SK-MEL-5 (cell line): Measurements from ENCODE around the gene MMD2. TPM values are rescaled to one million over a fixed set of nuclear protein-coding genes. Genes with fewer than 3 reads are reported as not detected.

ENCODE experiments used
- DNase-seq: peaks from one replicate; pipeline ENCODE4 v3.0.0-alpha.2; 2016; ENCODE audit warnings: low read depth, low spot score
- in situ Hi-C: cut with HindIII; loops from 2 replicates; pipeline ENCODE4 v1.10.0; 2016; ENCODE audit warnings: low sequenced_read_pairs, high pct_unique_total_duplicates, low pct_unique_long_range_greater_than_20kb
- total RNA-seq: library from RNA; depleted of rRNA; stranded (reverse); fragments of >200 nt; shearing (Covaris generic); gene quantifications from 2 replicates; pipeline ENCODE4 v1.2.3, GENCODE V29; 2014

The MMD2 gene
- total RNA-seq, 1 experiment from 2014 or later: not detected

DNA sequence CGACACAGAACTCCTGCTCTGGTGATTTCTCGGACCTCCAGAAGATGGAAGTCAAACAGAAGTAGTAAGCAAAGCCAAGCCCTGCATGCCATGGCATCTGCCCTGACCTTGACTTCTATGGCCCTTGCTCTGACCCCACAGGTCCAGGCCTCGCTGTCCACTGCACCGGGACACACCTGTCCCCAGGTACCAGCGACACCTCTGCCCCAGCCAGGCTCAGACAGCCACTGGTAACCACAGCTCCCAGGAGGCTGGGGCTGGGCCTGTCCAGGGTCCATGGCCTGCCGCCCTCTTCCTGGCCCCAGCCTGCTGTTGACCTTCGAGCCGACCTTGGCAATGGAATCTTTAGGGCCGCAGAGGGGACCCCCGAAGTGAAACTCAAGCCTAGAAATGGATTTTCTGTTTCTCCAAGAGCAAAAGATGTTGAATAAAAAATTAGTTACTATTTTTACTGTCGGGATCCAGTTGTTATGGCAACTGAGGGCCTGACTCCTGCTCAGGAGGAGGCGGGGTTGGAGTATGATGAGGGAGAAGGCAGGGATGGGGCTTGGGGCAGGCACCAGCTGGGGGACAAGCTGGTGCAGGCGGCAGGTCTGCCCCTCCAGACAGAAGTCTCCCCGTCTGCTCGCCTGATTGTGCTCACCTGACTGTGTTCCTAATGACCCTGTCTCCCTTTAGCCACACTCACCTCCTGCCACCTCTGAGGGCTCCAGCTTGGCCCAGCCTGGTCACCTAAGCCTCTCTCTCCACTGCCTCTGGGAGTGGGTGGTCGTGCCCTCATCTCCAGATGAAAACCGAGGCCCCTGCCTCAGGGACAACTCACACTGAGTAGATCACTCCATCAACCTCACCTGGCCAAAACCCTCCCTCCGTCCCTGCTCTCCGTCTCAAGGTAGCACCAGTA, 4.1 kb upstream of the MMD2 start:
- DNase-seq: no peak
- in situ Hi-C loops: no loop called here

DNA sequence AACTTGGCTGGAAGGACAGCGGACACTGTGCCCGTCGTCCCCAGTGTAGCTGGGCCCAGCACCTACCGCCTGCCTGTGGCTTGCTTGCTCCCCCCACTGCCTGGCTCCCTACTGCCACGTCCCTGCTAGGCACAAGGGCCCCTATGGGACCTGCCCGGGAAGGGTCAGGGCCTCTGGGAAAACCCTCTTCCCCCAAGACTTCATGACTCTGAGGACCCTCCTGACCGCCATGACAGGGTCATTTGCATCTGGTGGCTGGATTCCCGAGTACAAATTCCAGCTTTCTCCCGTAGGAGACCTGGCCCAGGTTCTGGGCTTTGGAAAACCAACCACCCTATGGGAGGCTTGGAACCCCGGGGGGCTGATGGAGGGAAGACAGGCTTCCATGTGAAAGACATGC, 1.4 kb upstream of the MMD2 start:
- in situ Hi-C loops: no loop called here
- peak; percentile 48 for DNase-seq

DNA sequence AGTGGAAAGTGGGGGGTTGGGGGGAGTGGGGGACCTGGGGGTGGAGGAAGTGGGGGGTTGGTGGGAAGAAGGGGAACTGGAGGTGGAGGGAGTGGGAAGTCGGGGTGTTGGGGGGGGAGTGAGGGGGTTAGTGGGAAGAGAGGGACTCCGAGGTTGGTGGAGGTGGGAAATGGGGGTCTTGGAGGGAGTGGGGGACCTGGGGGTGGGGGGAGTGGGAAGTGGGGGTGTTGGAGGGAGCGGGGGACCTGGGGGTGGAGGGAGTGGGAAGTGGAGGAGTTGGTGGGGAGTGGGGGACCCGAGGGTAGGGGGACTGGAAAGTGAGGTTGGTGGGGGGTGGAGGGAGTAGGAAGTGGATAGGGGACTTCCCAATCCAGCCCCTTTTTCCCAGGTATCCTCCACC, 906 bp upstream of the MMD2 start:
- in situ Hi-C loops: no loop called here
- no peak for DNase-seq

DNA sequence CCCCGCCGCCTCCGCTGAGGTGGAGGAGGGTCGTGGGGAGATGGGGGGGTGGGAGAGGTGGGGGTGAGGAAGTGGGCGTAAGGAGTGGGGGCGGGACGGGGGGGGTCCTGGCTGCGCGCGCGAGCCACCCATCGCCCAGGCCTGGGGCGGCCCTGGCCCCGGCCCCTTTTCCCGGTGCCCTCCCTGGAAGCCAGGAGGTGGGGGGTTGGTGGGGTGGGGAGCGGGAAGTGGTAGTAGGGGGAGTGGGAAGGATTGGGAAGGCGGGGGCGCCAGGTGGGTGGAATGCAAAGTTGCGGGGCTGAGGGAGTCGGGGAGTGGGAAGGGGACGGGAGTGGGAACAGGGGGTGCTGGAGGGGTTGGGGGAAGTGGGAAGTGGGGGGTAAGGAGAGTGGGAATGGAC, 319 bp upstream of the MMD2 start:
- no peak for DNase-seq
- in situ Hi-C loops: no loop called here

DNA sequence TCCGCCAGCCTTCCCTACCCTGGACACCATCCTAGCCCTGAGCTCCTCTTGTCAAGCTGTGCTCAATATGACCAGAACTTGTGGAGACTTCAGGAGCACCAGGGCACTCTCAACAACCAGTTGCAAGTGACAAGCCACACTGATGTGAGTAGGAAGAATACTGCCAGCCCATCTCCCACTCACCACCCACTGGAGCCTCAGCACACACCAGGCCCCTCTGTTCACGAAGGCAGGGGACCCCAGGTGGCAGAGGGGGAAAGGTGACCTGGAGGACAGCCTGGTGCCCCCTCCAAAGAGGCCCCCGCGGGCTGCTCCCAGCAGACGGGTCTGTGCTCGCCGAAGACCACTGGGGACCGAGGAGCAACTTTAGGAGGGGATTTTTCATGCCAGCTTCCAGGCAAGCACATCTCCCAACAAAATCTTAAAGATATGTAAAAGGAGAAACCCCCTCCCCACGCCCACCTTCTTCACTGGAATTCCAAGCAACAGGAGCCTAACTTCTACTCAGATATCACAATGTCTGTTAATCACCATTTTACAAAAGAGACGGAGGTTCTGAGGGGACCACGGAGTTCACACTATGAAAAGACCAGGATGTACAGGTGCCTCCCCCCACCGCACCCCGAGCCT, 1.0 kb downstream of the MMD2 start:
- DNase-seq: no peak
- in situ Hi-C loops: no loop called here

DNA sequence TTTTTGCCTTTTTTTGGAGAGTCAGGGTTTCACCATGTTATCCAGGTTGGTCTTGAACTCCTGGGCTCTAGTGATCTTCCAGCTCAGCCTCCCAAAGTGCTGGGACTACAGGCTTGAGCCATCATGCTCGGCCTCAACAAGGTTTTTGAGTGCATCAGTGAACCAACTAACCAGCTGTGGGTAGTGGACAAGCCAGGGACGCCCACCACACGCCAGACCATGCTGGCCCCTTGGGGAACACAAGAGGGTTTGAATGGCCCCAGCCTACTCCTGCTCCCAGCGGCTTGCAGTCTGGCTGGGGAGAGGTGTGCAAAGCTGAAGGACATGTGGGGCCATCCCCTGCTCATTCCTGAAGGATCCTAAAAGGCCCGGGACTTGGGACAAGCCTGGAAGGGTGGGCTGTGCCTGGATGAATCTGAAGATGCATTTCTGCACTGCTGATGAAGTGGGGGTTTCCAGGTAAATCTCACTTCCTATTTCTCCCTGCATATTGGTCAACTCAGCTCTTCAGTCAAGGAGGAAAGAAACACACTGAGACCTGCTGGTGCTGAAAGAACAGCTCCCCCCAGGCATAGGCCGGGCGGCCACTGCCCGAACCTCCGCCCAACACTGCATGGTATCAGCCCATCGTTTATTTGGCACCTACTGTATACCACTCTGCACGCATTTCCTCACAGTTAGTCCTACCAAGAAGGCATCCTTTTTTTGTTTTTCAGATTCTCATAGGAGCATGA, 6.9 kb downstream of the MMD2 start:
- DNase-seq: peak; percentile 40
- in situ Hi-C loops: no loop called here

DNA sequence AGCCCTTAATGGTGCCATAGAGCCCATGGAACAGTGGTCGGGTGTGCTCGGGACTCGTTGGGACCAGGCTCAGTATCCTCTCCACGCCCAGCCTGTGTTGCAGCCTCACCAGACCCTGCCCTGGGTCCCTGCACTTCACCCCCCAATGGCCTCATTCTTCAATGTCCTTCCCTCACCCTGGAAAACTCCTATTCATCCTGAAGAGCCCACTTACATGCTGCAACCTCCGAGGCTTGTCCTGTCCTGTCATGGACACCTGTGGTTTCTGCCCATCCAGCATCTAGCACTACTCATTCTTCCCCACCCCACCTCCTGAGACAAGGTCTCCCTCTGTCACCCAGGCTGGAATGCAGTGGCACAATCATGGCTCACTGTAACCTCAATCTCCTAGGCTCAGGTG, 7.7 kb downstream of the MMD2 start:
- in situ Hi-C loops: no loop called here
- no peak for DNase-seq

DNA sequence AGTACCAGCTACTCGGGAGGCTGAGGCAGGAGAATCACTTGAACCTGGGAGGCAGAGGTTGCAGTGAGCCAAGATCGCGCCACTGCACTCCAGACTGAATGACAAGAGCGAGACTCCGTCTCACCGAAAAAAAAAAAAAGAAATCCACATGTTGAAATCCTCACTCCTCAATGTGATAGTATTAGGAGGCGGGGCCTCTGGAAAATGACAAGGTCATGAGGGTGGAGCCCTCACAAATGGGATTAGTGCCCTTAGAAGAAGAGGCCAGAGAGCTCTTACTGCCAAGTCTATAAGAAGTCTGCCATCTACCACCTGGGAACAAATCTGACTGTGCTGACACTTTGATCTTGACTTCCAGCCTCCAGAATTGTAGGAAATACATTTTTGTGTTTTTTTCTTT, 10.6 kb downstream of the MMD2 start:
- in situ Hi-C loops: no loop called here
- DNase-seq: no peak

DNA sequence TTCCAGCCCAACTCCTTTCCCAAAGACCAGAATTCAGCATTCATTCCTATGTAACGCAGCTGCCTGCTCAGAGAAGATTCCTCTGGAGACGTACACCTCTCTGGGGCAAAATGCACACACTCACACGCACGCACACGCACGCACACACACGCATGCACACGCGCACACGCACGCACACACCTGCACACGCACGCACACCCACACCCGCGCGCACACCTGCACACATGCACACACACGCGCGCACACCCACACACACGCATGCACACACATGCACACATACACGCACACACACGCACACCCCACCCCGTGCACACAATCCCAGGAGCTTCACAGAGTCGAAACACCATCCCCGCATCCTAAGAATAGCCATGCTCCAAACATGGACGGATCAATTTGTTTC, 13.0 kb downstream of the MMD2 start:
- no peak for DNase-seq

DNA sequence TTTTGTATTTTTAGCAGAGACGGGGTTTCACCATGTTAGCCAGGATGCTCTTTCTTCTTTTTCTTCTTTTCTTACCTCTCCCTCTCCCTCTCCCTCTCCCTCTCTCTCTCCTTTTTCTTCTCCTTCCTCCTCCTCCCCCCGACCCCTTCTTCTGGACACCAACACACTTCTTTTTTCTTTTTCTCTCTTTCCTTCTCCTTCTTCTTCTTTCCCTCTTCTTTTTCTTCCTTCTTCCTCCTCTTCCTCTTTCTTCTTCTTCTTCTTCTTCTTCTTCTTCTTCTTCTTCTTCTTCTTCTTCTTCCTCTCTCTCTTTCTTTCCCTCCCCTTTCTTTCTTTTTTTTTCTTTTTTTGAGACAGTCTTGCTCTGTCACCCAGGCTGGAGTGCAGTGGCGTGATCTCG, 14.0 kb downstream of the MMD2 start:
- in situ Hi-C loops: no loop called here
- DNase-seq: no peak

More for the DNA sequence above, 13.0 kb downstream of the MMD2 start:
- in situ Hi-C loops: no loop called here

DNA sequence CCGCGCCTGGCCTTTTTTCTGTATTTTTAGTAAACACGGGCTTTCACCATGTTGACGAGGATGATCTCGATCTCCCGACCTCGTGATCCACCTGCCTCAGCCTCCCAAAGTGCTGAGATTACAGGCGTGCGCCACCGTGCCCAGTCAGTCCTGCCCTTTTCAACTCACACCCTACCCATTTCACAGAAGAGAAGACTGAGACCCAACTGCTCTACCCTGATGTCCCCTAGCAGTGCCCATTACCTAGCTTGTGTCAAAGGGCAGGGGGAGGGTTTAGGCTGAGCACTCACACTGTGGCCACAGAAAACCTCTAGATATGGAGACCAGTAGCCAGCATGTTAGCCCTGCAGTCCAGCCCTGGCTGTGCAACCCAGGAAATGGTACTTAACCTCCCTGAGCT, 15.7 kb downstream of the MMD2 start:
- no peak for DNase-seq
- in situ Hi-C loops: no loop called here

DNA sequence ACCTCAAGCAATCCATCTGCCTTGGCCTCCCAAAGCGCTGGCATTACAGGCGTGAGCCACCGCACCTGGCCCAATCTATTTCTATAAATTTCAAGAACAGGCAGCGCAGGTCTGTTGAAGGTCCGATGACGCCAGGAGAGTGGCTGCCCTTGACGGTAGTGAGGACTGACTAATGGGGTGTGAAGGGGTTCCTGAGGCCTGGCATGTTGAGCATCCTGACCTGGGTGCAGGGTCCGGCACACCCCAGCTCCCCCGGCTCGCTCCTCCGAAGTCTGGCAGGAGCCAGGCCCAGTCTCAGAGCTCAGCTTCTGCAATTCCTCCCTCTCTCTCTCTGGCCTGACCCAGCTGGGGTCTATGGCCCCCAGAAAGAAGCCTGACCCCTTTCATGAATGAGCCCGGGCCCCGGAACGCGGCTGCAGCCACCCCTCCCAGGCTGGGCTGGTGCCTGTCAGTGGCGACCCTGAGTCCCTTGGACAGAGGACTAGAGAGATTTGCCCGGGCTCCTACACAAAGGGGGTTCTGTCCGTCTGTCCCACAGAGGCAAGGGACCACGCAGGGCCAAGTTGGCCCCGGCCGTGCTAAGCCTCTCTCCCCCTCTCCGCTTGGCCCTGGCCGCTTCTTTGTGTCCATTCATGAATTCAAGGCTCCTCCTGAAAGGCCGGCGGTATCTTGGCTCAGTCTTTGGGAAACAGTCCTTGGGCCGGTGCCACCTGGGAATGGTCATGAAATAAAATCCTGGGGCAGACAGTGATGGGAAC, 18.8 kb downstream of the MMD2 start:
- in situ Hi-C loops: no loop called here
- no peak for DNase-seq

DNA sequence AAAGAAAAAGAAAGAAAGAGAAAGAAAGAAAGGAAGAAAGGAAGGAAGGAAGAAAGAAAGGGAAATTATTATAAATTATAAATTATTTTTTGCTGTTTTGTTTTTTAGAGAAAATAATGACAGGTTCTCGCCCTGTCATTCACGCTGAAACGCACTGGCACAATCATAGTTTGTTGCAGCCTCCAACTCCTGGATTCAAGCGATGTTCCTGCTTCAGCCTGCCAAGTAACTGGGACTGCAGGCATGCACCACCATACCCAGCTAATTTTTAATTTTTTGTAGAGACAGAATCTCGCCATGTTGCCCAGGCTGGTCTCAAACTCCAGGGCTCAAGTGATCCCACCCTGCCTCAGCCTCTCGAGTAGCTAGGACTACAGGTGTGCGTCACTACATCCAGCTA, 21.6 kb downstream of the MMD2 start:
- DNase-seq: no peak
- in situ Hi-C loops: no loop called here

DNA sequence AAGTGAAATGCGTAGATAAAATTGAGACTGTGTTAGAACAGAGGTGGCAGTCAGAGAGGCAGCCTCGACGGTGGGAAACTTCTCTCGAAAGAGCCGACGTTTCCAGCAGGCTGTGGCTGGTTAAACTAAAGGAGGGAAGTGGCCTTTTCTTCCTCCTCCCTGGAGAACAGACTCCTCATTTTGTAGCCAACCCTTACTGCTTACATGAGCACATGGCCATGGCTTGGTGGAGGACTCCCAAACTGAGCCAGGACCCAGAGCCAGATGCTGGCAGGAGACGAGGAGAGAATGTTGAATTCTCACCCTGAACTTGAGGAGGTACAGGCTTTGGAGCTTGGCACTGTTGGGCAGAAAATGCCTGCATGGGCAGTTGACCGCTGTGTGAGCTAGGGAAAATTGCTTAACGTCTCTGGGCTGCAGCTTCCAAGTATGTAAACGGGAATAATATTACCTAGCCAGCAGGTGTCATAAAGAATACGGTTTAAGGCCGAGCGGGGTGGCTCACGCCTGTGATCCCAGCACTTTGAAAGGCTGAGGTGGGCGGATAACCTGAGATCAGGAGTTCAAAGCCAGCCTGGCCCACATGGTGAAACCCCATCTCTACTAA, 24.5 kb downstream of the MMD2 start:
- no peak for DNase-seq
- in situ Hi-C loops: no loop called here

DNA sequence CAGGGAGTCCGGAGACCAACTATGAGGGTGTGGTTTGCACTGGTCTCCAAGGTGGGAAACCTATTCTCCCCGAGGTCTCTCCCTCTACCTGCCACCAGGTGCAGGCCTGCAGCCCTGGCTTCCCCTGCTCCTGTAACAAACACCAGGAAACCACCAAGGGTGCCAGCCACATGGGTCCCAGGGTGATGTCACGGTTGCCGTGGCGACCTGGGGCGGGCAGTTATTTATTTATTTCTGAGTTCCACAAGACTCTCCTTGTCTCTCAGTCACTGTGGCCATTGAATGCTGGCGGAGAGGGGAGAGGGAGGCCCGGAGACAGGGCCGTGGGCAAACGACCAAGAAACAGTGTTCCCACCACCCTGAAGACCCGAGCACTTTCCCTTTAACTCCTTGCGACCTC, 27.0 kb downstream of the MMD2 start:
- peak; percentile 87 for DNase-seq
- in situ Hi-C loops: no loop called here

DNA sequence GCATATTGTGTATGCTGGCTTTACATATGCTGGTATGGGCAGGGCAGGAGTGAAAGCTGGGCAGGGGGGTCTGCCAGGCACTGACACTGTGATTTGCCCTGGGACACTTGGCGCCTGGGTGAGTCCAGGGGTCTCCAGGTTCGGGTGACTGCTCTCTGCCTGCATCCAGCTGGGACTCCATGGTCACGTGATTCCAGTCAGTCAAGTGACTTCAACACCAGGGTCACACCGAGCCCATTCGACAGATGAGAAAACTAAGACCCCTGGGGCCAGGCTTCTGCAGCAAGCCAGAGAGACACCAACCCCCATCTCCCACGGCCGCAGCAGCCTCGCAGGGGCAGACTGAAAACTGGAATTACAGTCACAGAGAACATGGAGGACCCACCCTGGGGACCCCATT, 30.0 kb downstream of the MMD2 start:
- in situ Hi-C loops: no loop called here

DNA sequence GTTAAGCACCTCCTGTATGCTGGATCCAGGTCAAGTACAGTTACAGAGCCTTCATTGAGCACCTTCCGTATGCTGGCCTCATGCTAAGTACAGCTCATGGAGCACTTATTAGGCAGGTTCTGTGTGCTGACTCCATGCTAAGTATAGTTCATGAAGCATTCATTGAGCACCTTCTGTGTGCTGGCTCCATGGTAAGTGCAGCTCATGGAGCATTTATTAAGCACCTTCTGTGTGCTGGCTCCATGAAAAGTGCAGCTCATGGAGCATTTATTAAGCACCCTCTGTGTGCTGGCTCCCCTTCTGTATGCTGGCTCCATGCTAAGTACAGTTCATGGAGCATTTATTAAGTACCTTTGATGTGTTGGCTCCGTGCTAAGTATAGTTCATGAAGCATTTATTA, 30.5 kb downstream of the MMD2 start:
- in situ Hi-C loops: no loop called here
- no peak for DNase-seq

More for the DNA sequence above, 30.0 kb downstream of the MMD2 start:
- DNase-seq: no peak
